Hypothalamus (tissue), 51 donors: ENCODE measurements around the gene PRAMEF18.
"Not testable (repeated sequence)": the region's sequence is repeated elsewhere in the genome, so short reads cannot be mapped to it uniquely, and the experiment has no call there.

ENCODE experiments used
- DNase-seq, 51 donors: peaks; one replicate each; lab custom pipeline; 2025; lab: John Stamatoyannopoulos, UW

Gene PRAMEF18

DNA sequence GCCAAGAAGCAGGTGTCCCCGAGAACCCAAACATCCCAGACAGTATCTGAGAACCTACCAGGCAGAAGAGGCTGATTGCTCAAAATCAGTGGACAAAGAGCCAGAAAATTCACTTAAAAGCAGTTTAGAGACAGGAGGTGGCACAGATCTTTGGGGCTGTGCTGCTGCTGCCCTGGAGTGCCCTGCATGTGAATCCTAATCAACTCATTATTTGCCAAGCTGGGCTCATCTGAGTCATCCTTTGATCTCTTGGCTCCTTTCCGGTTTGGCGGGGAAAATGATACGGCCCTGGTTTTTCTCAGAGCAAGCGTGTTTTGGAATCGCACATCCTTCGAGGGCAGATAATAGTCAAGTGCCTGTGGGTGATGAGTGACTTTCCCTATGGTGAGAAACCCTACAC, 9.3 kb downstream of the PRAMEF18 start:
- not testable (repeated sequence) for DNase-seq

DNA sequence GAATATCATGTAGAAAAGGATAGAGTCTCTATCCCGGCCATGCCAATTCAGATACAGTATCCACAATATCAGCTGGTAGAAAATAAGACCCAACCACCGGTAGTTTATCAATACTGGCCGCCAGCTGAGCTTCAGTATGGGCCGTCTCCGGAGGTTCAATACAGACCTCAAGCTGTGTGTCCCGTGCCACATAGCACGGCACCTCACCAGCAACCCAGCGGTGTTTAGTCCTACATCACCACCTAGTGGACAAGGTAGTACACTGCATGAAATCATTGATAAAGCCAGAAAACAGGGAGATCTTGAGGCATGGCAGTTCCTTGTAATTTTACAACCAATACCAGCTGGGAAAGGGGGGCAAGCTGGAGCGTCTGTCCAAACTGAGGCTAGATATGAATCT, 17.2 kb downstream of the PRAMEF18 start:
- DNase-seq = not testable (repeated sequence)

DNA sequence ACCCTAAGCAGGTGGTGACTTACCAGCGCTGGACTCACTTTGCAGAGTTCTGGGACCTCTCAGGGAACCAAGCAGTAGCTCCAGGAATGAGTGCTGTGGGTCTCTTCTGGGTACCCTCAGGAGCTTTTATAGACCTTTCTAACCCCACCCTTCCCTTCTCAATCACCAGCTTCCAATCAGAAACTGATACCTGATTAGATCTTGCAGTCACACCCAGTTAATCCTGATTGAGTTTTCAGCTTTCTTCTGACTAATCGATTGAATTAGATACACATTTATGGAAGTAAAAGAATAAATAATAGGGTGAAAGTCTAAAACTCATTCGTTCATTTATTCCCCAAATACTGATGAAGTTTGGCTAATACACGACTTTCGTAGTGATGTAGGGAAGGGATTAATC, 24.6 kb downstream of the PRAMEF18 start, which contains the start of gene PRAMEF13:
Gene PRAMEF13, minus strand, starts transcription at position 101 of the 400 bp plus-strand sequence. CDS start 1,820 bp downstream, outside the sequence.
- DNase-seq = not testable (repeated sequence)
